ENCODE measurements around the gene NAA15.

DNA sequence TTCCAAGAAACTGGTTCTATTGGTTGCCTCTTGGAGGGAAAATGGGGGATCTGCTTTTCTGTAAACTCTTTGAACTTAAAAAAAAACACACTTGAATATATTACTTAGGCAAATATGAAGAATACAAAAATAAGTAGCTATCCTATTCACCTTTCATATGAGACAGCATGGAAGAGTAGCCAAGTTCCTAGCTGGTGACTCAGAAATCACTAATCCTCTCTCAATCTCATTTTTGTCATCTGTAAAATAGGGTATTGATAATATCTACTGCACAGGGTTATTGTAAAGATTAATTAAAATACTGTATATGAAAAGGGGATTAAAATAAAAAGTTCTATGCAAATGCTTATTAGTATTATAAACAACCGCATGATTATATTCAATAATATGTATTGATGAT is 34.0 kb upstream of the NAA15 start:
- TF ChIP-seq EP300 (IDR thresholded peaks at IDR 0.05) (no peak), POLR2AphosphoS5 (IDR thresholded peaks at IDR 0.05) (no peak), POLR2A (IDR thresholded peaks at IDR 0.05) (no peak)
- TF ChIP-seq, protein P1, sequence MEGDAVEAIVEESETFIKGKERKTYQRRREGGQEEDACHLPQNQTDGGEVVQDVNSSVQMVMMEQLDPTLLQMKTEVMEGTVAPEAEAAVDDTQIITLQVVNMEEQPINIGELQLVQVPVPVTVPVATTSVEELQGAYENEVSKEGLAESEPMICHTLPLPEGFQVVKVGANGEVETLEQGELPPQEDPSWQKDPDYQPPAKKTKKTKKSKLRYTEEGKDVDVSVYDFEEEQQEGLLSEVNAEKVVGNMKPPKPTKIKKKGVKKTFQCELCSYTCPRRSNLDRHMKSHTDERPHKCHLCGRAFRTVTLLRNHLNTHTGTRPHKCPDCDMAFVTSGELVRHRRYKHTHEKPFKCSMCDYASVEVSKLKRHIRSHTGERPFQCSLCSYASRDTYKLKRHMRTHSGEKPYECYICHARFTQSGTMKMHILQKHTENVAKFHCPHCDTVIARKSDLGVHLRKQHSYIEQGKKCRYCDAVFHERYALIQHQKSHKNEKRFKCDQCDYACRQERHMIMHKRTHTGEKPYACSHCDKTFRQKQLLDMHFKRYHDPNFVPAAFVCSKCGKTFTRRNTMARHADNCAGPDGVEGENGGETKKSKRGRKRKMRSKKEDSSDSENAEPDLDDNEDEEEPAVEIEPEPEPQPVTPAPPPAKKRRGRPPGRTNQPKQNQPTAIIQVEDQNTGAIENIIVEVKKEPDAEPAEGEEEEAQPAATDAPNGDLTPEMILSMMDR (IDR thresholded peaks at IDR 0.05), result no peak

Measured in gastroesophageal sphincter (tissue), 3 donors.